CD4-positive, alpha-beta T cell treated with Interleukin-17A for 1 hour (primary cell): ENCODE measurements around the gene SLC25A19.
"Not testable (repeated sequence)": the region's sequence is repeated elsewhere in the genome, so short reads cannot be mapped to it uniquely, and the experiment has no call there.

Source experiments
- DNase-seq: peaks from one replicate; pipeline ENCODE4 v3.0.0-alpha.2; 2020

SLC25A19 gene

GRCh38 chr17:75301049-75301448 lies 11.8 kb upstream of the SLC25A19 start:
- DNase-seq, result no peak

GRCh38 chr17:75300280-75300679 lies 11.0 kb upstream of the SLC25A19 start:
- no peak for DNase-seq

- peak; percentile 37 for DNase-seq
These were observed 6.2 kb upstream of the SLC25A19 start for GRCh38 chr17:75295201-75296158.

- not testable (repeated sequence) for DNase-seq
These were observed 3.7 kb upstream of the SLC25A19 start for GRCh38 chr17:75292810-75293448.

- DNase-seq, result peak; percentile 70
These were observed 652 bp upstream of the SLC25A19 start for GRCh38 chr17:75289832-75290337.

GRCh38 chr17:75288770-75289114 lies 491 bp downstream of the SLC25A19 start:
- no peak for DNase-seq

GRCh38 chr17:75288359-75288758 lies 874 bp downstream of the SLC25A19 start:
- DNase-seq, result no peak

- no peak for DNase-seq
These were observed 2.0 kb downstream of the SLC25A19 start for GRCh38 chr17:75287221-75287620.

- no peak for DNase-seq
These were observed 4.1 kb downstream of the SLC25A19 start for GRCh38 chr17:75285123-75285522.

- DNase-seq, result not testable (repeated sequence)
These were observed 9.0 kb downstream of the SLC25A19 start for GRCh38 chr17:75280189-75280588.

GRCh38 chr17:75277664-75278071 lies 11.6 kb downstream of the SLC25A19 start:
- no peak for DNase-seq

GRCh38 chr17:75273977-75274708 lies 15.1 kb downstream of the SLC25A19 start:
- DNase-seq, result no peak

- no peak for DNase-seq
These were observed 16.4 kb downstream of the SLC25A19 start for GRCh38 chr17:75272848-75273184.

- DNase-seq, result no peak
These were observed 17.0 kb downstream of the SLC25A19 start for GRCh38 chr17:75271955-75272847.

- DNase-seq, result peak; percentile 88
These were observed 17.8 kb downstream of the SLC25A19 start for GRCh38 chr17:75271233-75271954.

GRCh38 chr17:75270966-75271232 lies 18.3 kb downstream of the SLC25A19 start, which contains the start of gene MIF4GD:
Gene MIF4GD (minus strand): TSS chr17:75271231. CDS start chr17:75270195, 1,036 bp downstream.
- no peak for DNase-seq

- DNase-seq, result peak; percentile 56
These were observed 18.8 kb downstream of the SLC25A19 start for GRCh38 chr17:75270218-75270965.

- no peak for DNase-seq
These were observed 19.4 kb downstream of the SLC25A19 start for GRCh38 chr17:75269844-75270217.

GRCh38 chr17:75267411-75268232 lies 21.6 kb downstream of the SLC25A19 start:
- DNase-seq, result no peak

- DNase-seq, result no peak
These were observed 22.2 kb downstream of the SLC25A19 start for GRCh38 chr17:75267153-75267410.
